NCI-H460 (cell line): ENCODE measurements around the gene LGALS4. TPM values are rescaled to one million over a fixed set of nuclear protein-coding genes. Genes with fewer than 3 reads are reported as not detected.
"Not testable (repeated sequence)": the region's sequence is repeated elsewhere in the genome, so short reads cannot be mapped to it uniquely, and the experiment has no call there.

ENCODE experiments used
- DNase-seq: peaks from one replicate; pipeline ENCODE4 v3.0.0-alpha.2; 2016; ENCODE audit warnings: low read depth; ENCODE audit errors: extremely low read depth
- total RNA-seq: library from RNA; depleted of rRNA; stranded (reverse); fragments of >200 nt; shearing (Covaris generic); gene quantifications from 2 replicates; pipeline ENCODE4 v1.2.3, GENCODE V29; 2014

The LGALS4 gene
- total RNA-seq, 1 experiment from 2014 or later, result not detected

- no peak for DNase-seq
Measured at GRCh38 chr19:38843175-38843758, 30.5 kb upstream of the LGALS4 start.

GRCh38 chr19:38842439-38843174, 29.9 kb upstream of the LGALS4 start:
- DNase-seq, result no peak

- no peak for DNase-seq
Measured at GRCh38 chr19:38841787-38842438, 29.2 kb upstream of the LGALS4 start.

GRCh38 chr19:38841180-38841766, 28.5 kb upstream of the LGALS4 start:
- DNase-seq, result no peak

- DNase-seq, result no peak
Measured at GRCh38 chr19:38840583-38840968, 27.8 kb upstream of the LGALS4 start.

- DNase-seq, result no peak
Measured at GRCh38 chr19:38839816-38840582, 27.3 kb upstream of the LGALS4 start.

GRCh38 chr19:38838986-38839761, 26.4 kb upstream of the LGALS4 start:
- DNase-seq, result no peak

- no peak for DNase-seq
Measured at GRCh38 chr19:38838208-38838985, 25.7 kb upstream of the LGALS4 start.

GRCh38 chr19:38837656-38838121, 24.9 kb upstream of the LGALS4 start:
- no peak for DNase-seq

- DNase-seq, result no peak
Measured at GRCh38 chr19:38836983-38837626, 24.4 kb upstream of the LGALS4 start.

- no peak for DNase-seq
Measured at GRCh38 chr19:38836159-38836982, 23.6 kb upstream of the LGALS4 start.

GRCh38 chr19:38834590-38834989, 21.8 kb upstream of the LGALS4 start:
- no peak for DNase-seq

GRCh38 chr19:38834104-38834490, 21.4 kb upstream of the LGALS4 start:
- no peak for DNase-seq

GRCh38 chr19:38833092-38833425, 20.3 kb upstream of the LGALS4 start:
- no peak for DNase-seq

GRCh38 chr19:38831142-38831605, 18.4 kb upstream of the LGALS4 start:
- no peak for DNase-seq

GRCh38 chr19:38830039-38830733, 17.4 kb upstream of the LGALS4 start:
- DNase-seq, result no peak

- not testable (repeated sequence) for DNase-seq
Measured at GRCh38 chr19:38829203-38829602, 16.5 kb upstream of the LGALS4 start.
